GM21447 (cell line): Measurements from ENCODE around the gene LTBP1.
"Not testable (repeated sequence)": the region's sequence is repeated elsewhere in the genome, so short reads cannot be mapped to it uniquely, and the experiment has no call there.

Source experiments
- ATAC-seq: cut with Tn5 transposase; IDR thresholded peaks from one replicate; pipeline ENCODE4 v1.9.1; 2021; ENCODE audit not compliant: unreplicated experiment

LTBP1 gene

DNA sequence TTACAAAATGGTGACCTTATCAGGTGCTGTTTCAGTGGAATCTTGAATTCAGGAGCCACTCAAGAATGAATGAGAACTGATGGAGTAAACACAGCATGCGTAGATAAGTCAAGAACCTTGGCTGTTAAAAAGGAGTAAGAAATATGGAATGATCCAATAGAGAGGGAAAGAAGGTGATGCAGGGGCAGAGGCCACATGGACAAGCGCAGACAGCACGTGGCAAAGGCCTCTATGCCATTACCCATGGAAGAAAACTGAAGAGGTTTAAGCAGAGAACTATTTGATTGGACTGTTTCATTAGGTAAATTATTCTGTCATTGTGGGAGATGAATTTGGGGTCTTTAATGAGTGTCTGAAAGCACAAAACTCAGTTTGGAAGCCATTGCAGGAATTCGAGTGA is 387.3 kb downstream of the LTBP1 start:
- no peak for ATAC-seq

- no peak for ATAC-seq
Measured at GRCh38 chr2:33335516-33335915, 388.8 kb downstream of the LTBP1 start.

GRCh38 chr2:33336036-33336625 is 389.4 kb downstream of the LTBP1 start:
- ATAC-seq = peak; percentile 80

DNA sequence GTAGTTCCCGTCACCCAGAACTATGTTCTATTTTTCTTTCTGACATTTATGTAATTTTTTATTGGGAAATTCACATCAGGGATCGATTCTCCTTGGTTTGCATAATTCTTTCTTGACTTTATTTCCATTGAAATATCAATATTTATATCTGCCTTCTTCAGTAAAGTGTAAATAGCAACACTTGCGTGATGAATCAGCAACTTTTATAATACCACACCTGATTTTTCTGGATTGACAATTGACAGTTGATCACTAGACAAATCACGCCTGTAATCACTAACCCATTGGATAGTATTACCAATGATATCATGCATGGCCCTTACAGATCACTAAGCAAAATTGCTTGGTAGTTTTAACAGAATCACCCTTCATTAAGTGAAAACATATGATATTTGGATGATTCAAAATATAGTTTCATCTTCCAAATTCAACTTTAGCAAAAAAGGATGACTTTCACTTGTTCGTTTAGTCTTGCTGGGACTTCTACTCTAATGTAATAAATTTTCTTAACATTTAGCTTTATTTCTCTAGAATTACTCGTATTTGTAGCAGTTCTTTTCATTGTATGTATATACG is 390.7 kb downstream of the LTBP1 start:
- no peak for ATAC-seq

DNA sequence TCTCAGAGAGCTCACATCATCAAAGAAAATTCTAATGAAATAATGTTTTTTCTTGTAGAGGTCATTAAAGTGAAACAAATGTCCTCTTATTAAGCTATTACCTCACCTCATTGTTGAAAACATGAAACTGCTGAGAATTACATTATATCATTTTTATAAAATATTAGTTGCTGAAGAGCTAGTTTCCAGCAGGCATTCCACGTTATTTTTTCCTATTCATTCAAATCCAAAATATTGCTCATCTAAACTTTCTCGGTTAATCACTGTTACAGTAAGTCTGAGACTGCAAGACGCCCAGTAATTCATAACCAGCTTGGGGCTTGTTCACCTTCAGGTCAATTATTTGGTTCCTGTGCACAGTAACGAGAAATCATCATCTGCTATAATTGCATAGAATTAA is 391.2 kb downstream of the LTBP1 start:
- no peak for ATAC-seq

GRCh38 chr2:33339269-33339668 is 392.5 kb downstream of the LTBP1 start:
- ATAC-seq = no peak

- no peak for ATAC-seq
Measured at GRCh38 chr2:33340280-33340679, 393.5 kb downstream of the LTBP1 start.

DNA sequence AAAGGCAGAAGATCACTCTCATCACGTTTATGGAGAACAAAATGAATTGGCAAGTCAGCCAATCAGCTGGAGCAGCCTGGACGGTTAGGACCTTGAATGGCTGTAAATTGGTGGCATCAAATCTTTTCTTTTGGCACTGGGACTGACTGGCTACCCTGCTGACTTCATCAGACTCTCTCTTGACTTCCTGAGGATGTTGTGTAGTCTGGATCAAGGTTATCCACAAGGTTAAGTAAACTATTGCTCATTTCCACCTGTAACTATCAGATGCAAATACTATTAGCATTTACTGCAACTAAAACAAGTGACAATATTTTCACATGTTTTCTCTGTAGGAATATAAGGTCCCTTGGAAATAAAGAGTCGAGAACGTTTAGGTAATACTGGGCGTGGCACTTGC is 395.4 kb downstream of the LTBP1 start:
- ATAC-seq = no peak

GRCh38 chr2:33342705-33343104 is 396.0 kb downstream of the LTBP1 start:
- no peak for ATAC-seq

DNA sequence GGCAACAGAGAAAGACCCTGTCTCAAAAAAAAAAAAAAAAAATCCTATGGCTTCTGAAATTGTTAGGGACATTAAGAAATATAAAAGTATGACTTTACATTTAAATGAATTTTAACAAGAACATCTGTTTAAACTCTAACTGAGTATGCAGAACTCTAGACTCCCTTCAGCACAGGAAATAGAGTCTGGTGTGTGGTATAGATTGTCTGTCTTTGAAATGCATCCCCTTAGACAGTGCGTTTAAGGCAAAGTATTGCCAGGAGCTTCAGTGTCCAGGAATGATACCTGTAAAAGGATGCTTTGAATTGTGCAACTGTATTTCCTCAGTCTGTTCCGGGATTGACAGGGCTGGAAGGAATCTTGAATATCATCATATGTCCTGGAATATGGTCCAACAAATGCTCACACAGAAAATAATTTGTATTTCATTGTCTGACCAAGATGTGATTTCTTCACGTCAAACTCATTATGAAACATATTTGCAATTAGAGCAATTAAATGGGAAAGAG is 396.7 kb downstream of the LTBP1 start:
- no peak for ATAC-seq

DNA sequence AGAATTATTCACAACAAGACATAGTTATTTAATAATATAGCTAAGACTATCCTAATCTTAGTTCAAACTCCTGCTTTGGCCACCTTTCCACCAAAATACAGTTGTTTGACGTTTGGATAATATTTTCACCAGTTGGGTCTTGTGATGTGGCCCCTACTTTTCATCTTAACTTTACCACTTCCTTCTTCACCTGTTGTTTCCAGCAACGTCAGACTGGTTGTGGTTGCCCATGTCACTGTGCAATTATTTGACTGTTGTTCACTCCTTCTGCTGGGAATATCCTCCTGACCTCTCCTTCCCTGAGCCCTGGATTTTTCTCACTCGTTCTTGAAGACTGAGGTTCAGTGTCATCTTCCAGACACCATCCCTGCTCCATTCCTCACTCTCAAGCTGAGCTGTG is 397.5 kb downstream of the LTBP1 start:
- no peak for ATAC-seq

GRCh38 chr2:33347856-33348255 is 401.1 kb downstream of the LTBP1 start:
- no peak for ATAC-seq

GRCh38 chr2:33350632-33351031 is 403.9 kb downstream of the LTBP1 start:
- no peak for ATAC-seq

- no peak for ATAC-seq
Measured at GRCh38 chr2:33351781-33352180, 405.0 kb downstream of the LTBP1 start.

DNA sequence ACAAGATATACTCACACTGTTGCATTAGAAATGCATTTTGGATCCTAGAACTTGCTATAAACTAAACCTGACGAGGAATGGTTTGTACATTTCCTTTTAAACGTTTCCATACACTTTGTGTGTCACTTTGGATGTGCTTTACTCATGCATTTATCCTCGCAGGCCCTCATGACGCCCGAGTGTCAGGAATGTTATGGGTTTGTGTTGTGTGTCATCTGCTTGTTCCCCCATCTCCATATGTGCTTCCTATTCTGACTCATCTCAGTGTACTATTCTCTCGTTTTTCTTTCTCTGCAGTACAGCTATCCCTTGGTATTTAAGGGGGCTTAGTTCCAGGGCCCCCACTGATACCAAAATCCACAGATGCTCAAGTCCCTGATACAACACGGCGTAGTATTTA is 408.2 kb downstream of the LTBP1 start:
- ATAC-seq = no peak

- ATAC-seq = no peak
Measured at GRCh38 chr2:33358878-33359277, 412.1 kb downstream of the LTBP1 start.

GRCh38 chr2:33363325-33364298 is 416.9 kb downstream of the LTBP1 start:
- ATAC-seq = no peak

- no peak for ATAC-seq
Measured at GRCh38 chr2:33365264-33365970, 418.7 kb downstream of the LTBP1 start.

DNA sequence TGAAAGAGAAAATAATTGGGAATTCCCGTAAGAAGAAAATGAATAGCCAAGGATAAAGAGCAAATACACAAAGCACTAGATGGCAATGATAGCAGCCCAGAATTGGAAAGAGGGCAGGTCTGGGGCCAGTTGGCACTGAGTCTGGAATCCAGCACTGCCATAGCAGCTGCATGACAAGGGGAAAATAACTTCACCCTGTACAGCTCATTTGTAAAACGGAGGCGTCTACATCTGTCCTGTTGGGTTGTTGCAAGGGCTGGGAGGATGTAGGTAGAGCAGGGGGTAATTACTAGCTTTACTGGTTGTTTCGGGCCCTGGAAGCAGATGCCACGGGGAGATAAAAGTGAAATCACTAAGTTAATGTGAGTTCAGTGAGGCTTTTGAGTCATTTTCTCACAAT is 419.7 kb downstream of the LTBP1 start:
- no peak for ATAC-seq

- not testable (repeated sequence) for ATAC-seq
Measured at GRCh38 chr2:33368524-33368923, 421.8 kb downstream of the LTBP1 start.

DNA sequence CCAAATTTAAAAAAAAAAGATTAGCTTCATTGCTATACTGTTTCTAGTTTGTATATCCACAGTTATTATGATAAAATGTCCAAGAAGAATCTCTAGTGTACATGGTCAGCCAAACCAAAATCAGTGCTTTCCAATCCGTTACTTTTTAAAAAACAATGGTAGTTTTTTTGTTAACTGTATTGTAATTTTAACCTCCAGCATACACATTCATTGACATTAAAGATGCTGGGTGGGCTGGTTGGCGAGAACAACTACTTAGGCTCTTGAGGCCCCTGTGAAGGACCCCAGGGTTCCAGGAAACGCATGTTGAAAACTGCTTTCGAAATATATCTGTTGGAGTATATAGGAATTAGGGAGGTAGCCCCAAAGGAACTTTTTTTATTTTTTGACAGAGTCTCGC is 422.4 kb downstream of the LTBP1 start:
- no peak for ATAC-seq
